GM12865 (cell line): Measurements from ENCODE around the gene LPP.

Experiments
- DNase-seq: peaks from one replicate; pipeline ENCODE4 v3.0.0; 2010; ENCODE audit warnings: low read depth
- H3K4me3 ChIP-seq: 2 replicates; pipeline ENCODE4 v1.5.1; 2011; ENCODE audit warnings: mild to moderate bottlenecking, low read depth, low read length, control low read depth
- CTCF ChIP-seq: IDR thresholded peaks from 2 replicates; pipeline ENCODE4 v1.5.1; 2011; ENCODE audit warnings: low read length, control low read depth, low read depth, inconsistent platforms; ENCODE audit not compliant: insufficient read depth; ENCODE audit errors: missing control alignments

The LPP gene

GRCh38 chr3:188473045-188473444 lies 319.1 kb downstream of the LPP start:
- H3K4me3 ChIP-seq: no peak overlapping the region
- TF ChIP-seq CTCF: no peak
- no peak for DNase-seq

GRCh38 chr3:188473591-188474288 lies 319.8 kb downstream of the LPP start:
- H3K4me3 ChIP-seq: no peak overlapping the region
- no peak for TF ChIP-seq CTCF
- no peak for DNase-seq

- no peak for TF ChIP-seq CTCF
- no peak for DNase-seq
- no peak overlapping the region for H3K4me3 ChIP-seq
These were observed 323.0 kb downstream of the LPP start for GRCh38 chr3:188476935-188477334.

- no peak overlapping the region for H3K4me3 ChIP-seq
- DNase-seq: no peak
- TF ChIP-seq CTCF: no peak
These were observed 326.1 kb downstream of the LPP start for GRCh38 chr3:188480011-188480410.

GRCh38 chr3:188482929-188483328 lies 329.0 kb downstream of the LPP start:
- DNase-seq: no peak
- no peak overlapping the region for H3K4me3 ChIP-seq
- TF ChIP-seq CTCF: no peak

- H3K4me3 ChIP-seq: no peak overlapping the region
- TF ChIP-seq CTCF: no peak
These were observed 332.2 kb downstream of the LPP start for GRCh38 chr3:188486126-188486525.

GRCh38 chr3:188486952-188487351 lies 333.0 kb downstream of the LPP start:
- no peak for DNase-seq

More at GRCh38 chr3:188486126-188486525, 332.2 kb downstream of the LPP start:
- no peak for DNase-seq

More at GRCh38 chr3:188486952-188487351, 333.0 kb downstream of the LPP start:
- no peak for TF ChIP-seq CTCF
- no peak overlapping the region for H3K4me3 ChIP-seq
